CD4-positive, alpha-beta T cell treated with Interleukin-17A for 4 hours (primary cell): ENCODE data around the gene LAD1.
A peak's percentile ranks its signal among the peaks of the same experiment; 100 is the strongest.

Experiments
- DNase-seq: peaks from one replicate; pipeline ENCODE4 v3.0.0-alpha.2; 2020; ENCODE audit warnings: mixed read lengths

LAD1 gene

GRCh38 chr1:201418461-201418860 is 19.3 kb upstream of the LAD1 start:
- no peak for DNase-seq

- DNase-seq, result no peak
Observed at GRCh38 chr1:201414051-201414738, 15.1 kb upstream of the LAD1 start.

- no peak for DNase-seq
Observed at GRCh38 chr1:201411292-201411691, 12.2 kb upstream of the LAD1 start.

DNA sequence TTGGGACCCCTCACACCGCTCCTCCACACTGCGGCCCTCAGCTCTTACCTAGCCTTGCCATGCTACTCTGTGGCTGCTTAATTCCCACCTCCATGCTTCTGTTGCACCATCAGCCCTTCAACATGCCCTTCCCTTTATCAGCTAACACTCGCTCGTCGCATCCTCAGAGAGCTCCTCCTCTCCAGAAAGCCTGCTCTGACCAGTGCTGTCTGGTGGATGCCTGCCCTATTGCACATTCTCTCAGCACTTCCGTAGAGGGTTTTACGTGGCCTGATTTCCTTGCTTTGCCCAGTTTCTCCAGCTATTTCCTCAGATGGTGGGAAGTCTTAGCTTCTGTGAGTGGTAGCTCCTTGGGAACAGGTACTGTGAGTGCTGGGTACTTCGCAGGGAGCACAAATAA is 10.3 kb upstream of the LAD1 start:
- DNase-seq, result no peak

DNA sequence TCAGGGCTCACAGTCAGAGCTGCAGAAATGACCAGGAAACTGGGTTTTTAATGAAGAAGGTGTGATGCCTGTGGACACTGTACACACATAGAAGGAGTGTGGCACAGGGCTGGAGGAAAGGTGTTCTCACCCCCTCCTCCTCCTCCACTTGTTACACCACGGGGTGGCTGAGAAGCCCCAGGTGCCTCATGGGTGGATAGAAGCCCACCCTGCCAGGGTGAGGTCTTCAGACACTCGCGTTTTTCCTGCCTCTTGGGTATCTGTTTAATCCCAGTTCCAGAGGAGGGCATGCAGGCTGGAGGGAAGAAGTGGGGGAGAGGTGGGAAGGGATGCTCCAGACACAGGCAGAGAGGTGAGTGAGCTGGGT is 9.7 kb upstream of the LAD1 start:
- DNase-seq, result no peak

GRCh38 chr1:201408176-201408833 is 9.2 kb upstream of the LAD1 start:
- peak; percentile 72 for DNase-seq

GRCh38 chr1:201406831-201407406 is 7.8 kb upstream of the LAD1 start:
- DNase-seq, result no peak

DNA sequence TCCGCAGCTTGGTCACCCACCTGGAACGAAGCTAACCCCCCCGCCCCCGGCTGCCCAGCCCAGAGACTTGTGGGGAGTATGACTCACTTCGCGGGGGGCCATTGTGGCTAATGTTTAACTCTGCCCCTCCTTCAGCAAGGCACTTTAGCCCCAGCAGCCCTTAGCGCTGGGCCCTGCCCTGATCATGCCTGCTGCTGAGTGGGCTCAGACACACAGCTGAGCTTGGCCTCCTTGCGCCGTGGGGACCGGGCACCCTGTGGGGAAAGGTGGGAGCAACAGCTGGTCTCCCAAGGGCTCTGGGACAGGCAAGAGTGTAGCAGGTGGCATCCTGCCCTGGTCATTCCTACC is 6.3 kb upstream of the LAD1 start:
- DNase-seq, result no peak

DNA sequence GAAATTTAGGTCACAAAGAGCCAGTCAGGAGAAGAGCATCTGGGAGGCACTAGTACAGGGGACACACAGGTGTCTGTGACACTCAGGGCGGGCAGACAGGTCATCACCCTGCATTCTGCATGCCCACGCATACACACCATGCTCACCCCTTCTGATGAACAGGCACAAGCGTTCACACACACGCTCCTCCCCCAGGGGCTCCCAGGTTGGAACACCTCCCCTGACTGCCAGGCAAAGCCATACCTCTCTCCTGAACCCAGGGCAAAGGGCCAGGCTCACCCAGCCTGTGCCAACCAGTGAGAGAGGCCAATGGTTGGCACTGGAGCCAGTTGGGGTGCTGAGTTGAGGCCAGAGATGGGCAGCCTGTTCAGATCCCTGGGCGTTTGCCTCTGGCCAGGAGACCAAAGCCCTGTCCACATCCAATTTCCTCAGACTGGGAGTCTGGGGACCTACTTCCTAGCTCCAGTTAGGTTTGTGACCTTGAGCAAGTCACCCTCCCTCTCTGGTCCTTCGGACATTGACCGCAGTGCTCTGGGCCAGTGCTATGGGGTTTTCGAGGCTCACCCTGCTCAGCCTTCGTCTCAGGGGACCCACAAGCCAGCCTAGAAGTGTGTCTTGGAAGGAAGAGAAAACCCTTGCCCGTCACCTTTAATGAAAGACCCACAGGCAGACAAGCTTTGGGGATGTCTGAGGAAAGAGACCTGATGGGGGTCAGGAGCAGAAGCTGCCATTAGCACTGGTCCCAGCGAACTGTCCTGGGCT is 5.8 kb upstream of the LAD1 start:
- DNase-seq, result no peak

- DNase-seq, result no peak
Observed at GRCh38 chr1:201404055-201404454, 4.9 kb upstream of the LAD1 start.

DNA sequence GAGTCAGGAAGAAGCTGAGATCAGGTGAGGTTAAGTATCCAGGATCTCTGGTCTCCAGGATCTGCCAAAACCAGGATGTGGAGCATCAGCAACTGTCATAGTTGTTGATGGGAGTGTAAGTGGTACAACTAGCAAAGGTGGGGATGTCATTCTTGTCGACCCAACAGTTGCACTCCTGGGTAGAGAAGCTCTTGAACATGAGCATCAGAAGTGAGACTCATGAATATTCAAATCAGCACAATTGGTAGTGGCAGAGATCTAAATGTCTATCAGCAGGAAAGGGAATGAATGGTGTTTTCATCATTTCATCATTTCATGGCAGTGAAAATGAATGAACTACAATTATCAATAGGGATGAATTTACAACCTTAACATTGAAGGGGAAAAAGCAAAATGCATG is 4.2 kb upstream of the LAD1 start:
- DNase-seq, result no peak

- no peak for DNase-seq
Observed at GRCh38 chr1:201401700-201402099, 2.6 kb upstream of the LAD1 start.

GRCh38 chr1:201400852-201401230 is 1.7 kb upstream of the LAD1 start:
- DNase-seq, result no peak

DNA sequence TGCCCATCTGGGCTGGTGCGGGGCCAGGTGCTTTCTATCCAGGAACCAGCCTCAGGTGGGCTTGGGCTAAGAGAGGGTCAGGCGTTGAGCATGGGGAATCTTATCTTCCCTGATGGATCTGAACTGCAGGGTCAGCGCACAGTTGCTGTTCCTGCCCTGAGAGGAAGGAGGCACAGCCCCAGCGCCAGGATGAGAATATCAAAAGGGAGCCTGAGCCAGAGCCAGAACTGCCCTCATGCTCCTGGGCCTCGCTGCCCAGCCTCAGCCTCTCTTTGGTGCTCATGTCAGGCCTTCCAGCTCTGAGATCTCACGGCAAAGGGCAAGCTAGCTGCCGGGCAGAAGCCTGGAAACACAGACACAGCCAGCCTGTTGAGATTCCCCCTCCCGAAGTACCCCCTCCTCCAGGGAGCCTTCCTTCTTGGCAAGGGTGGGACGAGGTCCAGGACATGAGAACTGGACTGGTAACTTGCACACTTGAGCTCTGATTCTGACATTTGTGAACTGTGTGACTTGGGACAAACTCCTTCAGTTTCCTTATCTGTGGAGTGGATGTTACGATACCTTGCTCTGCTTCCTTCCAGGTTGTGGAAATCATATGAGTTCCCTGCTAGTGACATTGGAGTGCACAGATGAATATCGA is 1.2 kb upstream of the LAD1 start:
- DNase-seq, result no peak

DNA sequence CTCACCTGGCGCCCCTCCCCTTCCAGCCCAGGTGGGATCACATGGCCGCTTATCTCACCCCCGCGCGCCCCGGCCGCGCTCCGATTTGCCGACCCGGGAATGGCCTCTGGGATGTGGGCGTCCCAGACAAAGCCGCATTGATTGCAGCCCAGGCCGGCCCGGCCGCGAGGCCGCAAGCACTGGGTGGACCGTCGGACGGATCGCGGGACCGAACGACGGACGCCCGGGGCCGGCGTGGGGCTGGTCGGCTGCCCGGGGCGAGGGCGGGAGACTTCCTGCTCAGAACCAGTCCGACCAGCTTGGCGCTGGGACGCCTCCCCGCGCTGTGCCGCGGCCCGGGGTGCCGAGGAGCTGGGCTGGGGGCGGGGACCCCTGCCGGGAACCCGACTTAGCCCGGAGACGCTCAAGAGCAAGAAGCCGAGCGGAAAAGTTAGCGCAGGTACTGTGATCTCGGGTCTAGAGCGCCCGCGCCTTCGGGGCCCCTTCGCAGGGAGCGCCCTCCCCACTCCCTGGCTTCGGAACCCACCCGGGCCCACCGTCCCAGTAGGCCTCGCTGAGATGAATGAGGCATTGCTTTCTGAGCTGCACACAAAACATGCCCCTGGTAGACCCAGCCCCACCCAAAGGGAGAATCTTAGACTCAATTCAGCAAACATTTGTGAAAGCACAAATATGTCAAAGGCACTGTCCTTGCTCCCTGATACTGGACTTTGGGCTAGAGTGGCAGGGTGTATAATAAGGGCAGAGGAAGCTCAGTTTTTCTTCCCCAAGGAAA is 415 bp upstream of the LAD1 start:
- DNase-seq, result no peak

GRCh38 chr1:201397675-201398074 is 1.4 kb downstream of the LAD1 start:
- DNase-seq, result no peak

GRCh38 chr1:201396861-201397464 is 2.2 kb downstream of the LAD1 start:
- DNase-seq, result no peak

DNA sequence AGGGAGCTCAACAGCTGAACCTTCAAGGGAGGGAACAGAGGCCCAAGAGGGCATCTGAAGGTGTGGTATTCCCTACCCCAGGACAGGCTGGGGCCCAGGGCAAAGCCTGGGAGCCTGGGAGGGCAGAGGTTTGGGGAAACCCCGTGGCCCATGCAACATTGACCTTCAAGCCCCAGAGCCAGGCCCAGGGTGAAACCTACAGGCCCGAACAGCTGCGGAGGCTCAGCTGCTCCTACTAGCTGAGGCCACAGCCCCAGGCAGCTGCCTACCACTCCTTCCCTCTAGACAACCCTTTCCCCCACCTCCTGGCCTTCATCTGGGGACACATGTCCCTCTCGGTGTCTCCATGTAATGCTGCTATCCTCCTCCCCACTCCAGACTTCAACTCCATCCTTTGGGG is 3.2 kb downstream of the LAD1 start:
- DNase-seq, result no peak

DNA sequence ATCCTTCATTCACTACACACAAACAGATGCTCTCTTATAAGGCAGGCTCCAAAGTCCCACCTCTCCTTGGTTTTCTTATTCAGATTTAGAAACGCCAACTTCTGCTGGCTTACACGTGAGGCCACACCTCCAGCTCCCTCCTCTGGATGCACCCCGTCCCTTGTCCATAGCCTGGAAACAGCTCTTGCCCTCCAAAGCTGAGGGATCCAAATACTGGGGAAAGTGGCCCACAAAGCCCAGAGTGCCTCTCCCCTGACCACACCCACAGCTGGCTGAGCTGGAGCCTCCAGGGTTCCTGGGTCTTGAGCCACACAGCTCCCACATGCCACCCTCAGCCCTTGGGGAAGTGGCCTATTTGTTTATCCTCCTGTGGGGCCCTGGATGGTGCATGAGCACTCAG is 4.5 kb downstream of the LAD1 start:
- DNase-seq, result no peak

GRCh38 chr1:201393076-201393475 is 6.0 kb downstream of the LAD1 start:
- no peak for DNase-seq

DNA sequence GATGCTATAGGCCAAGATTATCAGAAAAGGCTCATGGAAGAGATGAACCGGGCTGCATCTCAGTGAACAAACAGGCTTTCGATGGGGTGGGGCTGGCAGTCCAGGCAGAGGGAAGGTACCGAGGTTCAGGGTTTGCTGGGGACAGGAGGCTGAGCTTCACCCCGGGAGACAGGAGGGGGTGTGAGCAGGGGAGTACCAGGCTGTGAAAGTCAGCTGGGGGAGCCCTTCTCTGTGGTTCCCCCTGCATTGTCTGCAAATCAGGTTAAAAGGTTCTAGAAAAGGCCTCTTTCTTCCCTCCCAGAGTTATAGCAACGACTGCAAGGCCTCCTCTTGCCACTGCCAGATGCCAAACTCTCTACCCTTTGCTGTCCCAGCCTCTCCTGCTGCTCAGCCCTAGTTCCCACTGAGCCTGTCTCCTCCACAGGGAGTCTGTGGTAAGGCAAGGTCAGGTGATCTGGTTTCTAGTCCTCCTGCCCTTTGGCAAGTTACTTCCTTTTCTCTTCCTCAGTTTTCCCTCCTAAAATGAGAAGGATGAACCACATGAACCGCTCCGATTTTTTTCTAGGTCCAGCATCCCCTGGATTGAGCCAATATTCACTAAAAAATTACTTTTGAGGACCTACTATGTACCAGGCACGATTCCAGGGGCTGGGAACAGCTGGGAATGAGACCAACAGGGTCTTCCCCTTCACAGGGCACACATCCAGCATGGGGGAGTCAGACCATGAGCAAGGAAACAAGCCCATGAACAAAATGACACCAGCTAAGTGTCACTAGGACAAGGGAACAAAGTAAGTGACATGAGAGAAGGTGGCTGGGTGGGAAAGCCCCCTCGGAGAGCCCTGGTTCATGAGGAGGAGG is 7.2 kb downstream of the LAD1 start:
- DNase-seq, result no peak
